IMR-90 (cell line): Measurements from ENCODE around the gene ACSS2. TPM values are rescaled to one million over a fixed set of nuclear protein-coding genes. Genes with fewer than 3 reads are reported as not detected.

Experiments
- ATAC-seq: fragments of 200-7000 bp; cut with Tn5 transposase; 2 replicates; pipeline ENCODE4 v1.9.1; 2020; ENCODE audit warnings: low read depth, mild to moderate bottlenecking, moderate library complexity
- BruUV-seq: library from RNA; stranded (reverse); fragments of 400-500 nt; replicated peaks from 2 replicates; lab custom pipeline; 2021; lab: Mats Ljungman, UMichigan
- CTCF ChIA-PET: fragments of 300-600 bp; formaldehyde crosslinking; extraction: SDS; loops from one replicate; lab custom pipeline; 2021; ENCODE audit warnings: antibody characterized with exemption; lab: Yijun Ruan, JAX
- POLR2A ChIA-PET: fragments of 300-600 bp; sonication (Branson Sonifier 250); formaldehyde crosslinking; loops from one replicate; lab custom pipeline; 2022; ENCODE audit warnings: antibody characterized with exemption; ENCODE audit not compliant: unreplicated experiment; lab: Charles Lee
- DNase-seq: peaks from one replicate; pipeline ENCODE4 v3.0.0; 2013
- H2AFZ ChIP-seq: replicated peaks from 2 replicates; pipeline ENCODE3; 2013; ENCODE audit warnings: low read length, mild to moderate bottlenecking; ENCODE audit not compliant: poor library complexity
- H2AK5ac ChIP-seq: 2 replicates; pipeline ENCODE4 v1.6.1; 2013; ENCODE audit warnings: low read depth, low read length, inconsistent platforms
- H2AK9ac ChIP-seq: replicated peaks from 2 replicates; pipeline ENCODE3; 2013; ENCODE audit warnings: mild to moderate bottlenecking, low read depth, low read length, moderate library complexity; ENCODE audit not compliant: poor library complexity
- H2BK120ac ChIP-seq: 2 replicates; pipeline ENCODE4 v1.6.1; 2013; ENCODE audit warnings: low read depth, low read length, inconsistent platforms
- H2BK15ac ChIP-seq: 3 replicates; pipeline ENCODE4 v1.6.1; 2013; ENCODE audit warnings: low read depth, low read length, inconsistent platforms
- H2BK20ac ChIP-seq: 2 replicates; pipeline ENCODE4 v1.6.1; 2013; ENCODE audit warnings: low read depth, mild to moderate bottlenecking, inconsistent platforms, low read length, moderate library complexity
- H2BK5ac ChIP-seq: 2 replicates; pipeline ENCODE4 v1.6.1; 2013; ENCODE audit warnings: mild to moderate bottlenecking, low read depth, low read length, inconsistent platforms; ENCODE audit not compliant: poor library complexity, severe bottlenecking
- H3K14ac ChIP-seq: replicated peaks from 2 replicates; pipeline ENCODE4 v1.6.1; 2013; ENCODE audit warnings: low read depth, low read length, inconsistent platforms
- H3K18ac ChIP-seq: 2 replicates; pipeline ENCODE4 v1.6.1; 2013; ENCODE audit warnings: low read depth, low read length, control low read depth
- H3K23ac ChIP-seq: 2 replicates; pipeline ENCODE4 v1.6.1; 2013; ENCODE audit warnings: low read depth, low read length, inconsistent platforms
- H3K27ac ChIP-seq: 2 replicates; pipeline ENCODE4 v1.5.1; 2013; ENCODE audit warnings: mild to moderate bottlenecking, control low read depth, low read length; ENCODE audit not compliant: insufficient read depth
- H3K27me3 ChIP-seq: 2 replicates; pipeline ENCODE4 v1.6.1; 2013; ENCODE audit warnings: low read length; ENCODE audit not compliant: control insufficient read depth, insufficient read depth
- H3K36me3 ChIP-seq: 2 replicates; pipeline ENCODE4 v1.6.1; 2013; ENCODE audit warnings: low read length, mixed read lengths; ENCODE audit not compliant: control insufficient read depth, insufficient read depth
- H3K4ac ChIP-seq: 2 replicates; pipeline ENCODE4 v1.6.1; 2013; ENCODE audit warnings: low read depth, low read length, inconsistent platforms
- H3K4me1 ChIP-seq: 2 replicates; pipeline ENCODE4 v1.6.1; 2013; ENCODE audit warnings: low read length, mixed read lengths; ENCODE audit not compliant: control insufficient read depth, insufficient read depth
- H3K4me2 ChIP-seq: 2 replicates; pipeline ENCODE4 v1.6.1; 2013; ENCODE audit warnings: low read depth, mild to moderate bottlenecking, control low read depth, low read length, moderate library complexity
- H3K4me3 ChIP-seq: 2 replicates; pipeline ENCODE4 v1.5.1; 2013; ENCODE audit warnings: low read depth, mild to moderate bottlenecking, control low read depth, low read length, moderate library complexity; ENCODE audit not compliant: insufficient read depth
- H3K56ac ChIP-seq: 2 replicates; pipeline ENCODE4 v1.6.1; 2013; ENCODE audit warnings: low read length, inconsistent platforms; ENCODE audit not compliant: insufficient read depth; ENCODE audit errors: extremely low read depth
- H3K79me1 ChIP-seq, 2 experiments: 2 replicates each; pipeline ENCODE4 v1.6.1; 2013; ENCODE audit warnings: low read length in 2 of 2, inconsistent platforms in 1 of 2, low read depth in 1 of 2
- H3K9ac ChIP-seq: 2 replicates; pipeline ENCODE4 v1.6.1; 2013; ENCODE audit warnings: low read depth, low read length, control low read depth
- H3K9me1 ChIP-seq: 2 replicates; pipeline ENCODE4 v1.6.1; 2013; ENCODE audit warnings: low read length, inconsistent platforms; ENCODE audit not compliant: insufficient read depth
- H3K9me3 ChIP-seq: 2 replicates; pipeline ENCODE4 v1.6.1; 2013; ENCODE audit warnings: low read length; ENCODE audit not compliant: control insufficient read depth, insufficient read depth
- H4K20me1 ChIP-seq: 2 replicates; pipeline ENCODE4 v1.6.1; 2013; ENCODE audit warnings: low read length, inconsistent platforms; ENCODE audit not compliant: insufficient read depth
- H4K5ac ChIP-seq: 2 replicates; pipeline ENCODE4 v1.6.1; 2013; ENCODE audit warnings: mild to moderate bottlenecking, low read depth, low read length, control low read depth
- H4K8ac ChIP-seq, 2 experiments: 2 replicates each; pipeline ENCODE4 v1.6.1; 2013; ENCODE audit warnings: low read depth in 2 of 2, low read length in 2 of 2, control low read depth in 1 of 2, inconsistent platforms in 1 of 2
- H4K91ac ChIP-seq: 2 replicates; pipeline ENCODE4 v1.6.1; 2013; ENCODE audit warnings: low read depth, low read length, inconsistent platforms; ENCODE audit not compliant: insufficient read depth
- BHLHE40 ChIP-seq: fragments of 150-350 bp; IDR thresholded peaks from 2 replicates; pipeline ENCODE4 v1.6.1; 2016; ENCODE audit warnings: mild to moderate bottlenecking, low read depth, low read length
- CEBPB ChIP-seq: IDR thresholded peaks from 2 replicates; pipeline ENCODE4 v1.6.1; 2012; ENCODE audit warnings: low read depth, low read length, improper control_type of control experiment
- MAZ ChIP-seq: IDR thresholded peaks from 2 replicates; pipeline ENCODE4 v1.6.1; 2012; ENCODE audit warnings: low read depth, mild to moderate bottlenecking, low read length, improper control_type of control experiment, moderate library complexity, borderline replicate concordance
- RAD21 ChIP-seq: IDR thresholded peaks from 2 replicates; pipeline ENCODE4 v1.6.1; 2012; ENCODE audit warnings: low read length, improper control_type of control experiment
- RCOR1 ChIP-seq: IDR thresholded peaks from 2 replicates; pipeline ENCODE4 v1.6.1; 2012; ENCODE audit warnings: mild to moderate bottlenecking, low read length, improper control_type of control experiment; ENCODE audit not compliant: insufficient replicate concordance
- SMC3 ChIP-seq: fragments of 150-350 bp; IDR thresholded peaks from 2 replicates; pipeline ENCODE4 v1.6.1; 2016; ENCODE audit warnings: low read depth, mild to moderate bottlenecking, antibody characterized with exemption, low read length, moderate library complexity
- WGBS, 2 experiments: methylation state at CpG; one replicate each; pipeline versions ENCODE4 v1.1.5 to v1.1.7; 2013; ENCODE audit warnings: missing lambda C conversion rate in 2 of 2; ENCODE audit not compliant: insufficient read length in 1 of 2; ENCODE audit errors: extremely low coverage in 2 of 2; 5-methylcytosine and 5-hydroxymethylcytosine counted together
- dilution Hi-C: fragments of 300-500 bp; cut with HindIII; formaldehyde crosslinking; loops from one replicate; pipeline ENCODE4 v1.14.3; 2018; ENCODE audit warnings: low sequenced_read_pairs; ENCODE audit not compliant: unreplicated experiment
- in situ Hi-C: fragments of 300-500 bp; cut with MboI; formaldehyde crosslinking; loops from 3 replicates; pipeline ENCODE4 v1.14.3; 2019; ENCODE audit warnings: low sequenced_read_pairs, inconsistent platforms, mixed read lengths
- intact Hi-C: fragments of 100-400 bp; cut with micrococcal nuclease; formaldehyde crosslinking; loops from 2 replicates; pipeline ENCODE4 v1.10.0; 2022
- polyA plus RNA-seq, 3 experiments: library from polyadenylated mRNA; depleted of rRNA; stranded (reverse); fragments of >200 nt; gene quantifications; 2 replicates each; pipeline ENCODE4 v1.2.3, GENCODE V29; 2012; ENCODE audit warnings: low replicate concordance in 1 of 3
- total RNA-seq: library from RNA; depleted of rRNA; stranded (reverse); fragments of >200 nt; gene quantifications from 2 replicates; pipeline ENCODE4 v1.2.3, GENCODE V29; 2012
- TF ChIP-seq, protein P1 (sequence below): conservative IDR thresholded peaks from 2 replicates; pipeline ENCODE4 v1.5.1; 2012; ENCODE audit warnings: mild to moderate bottlenecking, low read depth, low read length, improper control_type of control experiment

ACSS2 gene
- total and polyA plus RNA-seq, 2 of the 4 experiments (the other 2 are of a cell fraction) = 26.9 to 46.4 TPM

GRCh38 chr20:34872622-34873224 lies 3.7 kb upstream of the ACSS2 start, which contains the start of gene GGT7:
GGT7 (minus strand) TSS chr20:34872856; CDS start chr20:34872815, 41 bp downstream.
- Histone ChIP-seq H4K5ac (peak within 1 kb of the TSS; percentile 9), H3K79me1 (peaks cover 14 to 43% of the 10 kb centered on the region in 2 experiments), H3K9me3 (no peaks in the 10 kb centered on the region), H3K27ac (peak within 1 kb of the TSS; percentile 18; the same call in 1 of the 2 replicates), H3K9me1 (peaks cover 20% of the 10 kb centered on the region), H2BK15ac (no peak within 1 kb of the TSS; the same call in 2 of the 3 replicates), H4K20me1 (no peaks in the 10 kb centered on the region; the same call in 1 of the 2 replicates), H3K4ac (peak within 1 kb of the TSS; percentile 67), H4K91ac (peak within 1 kb of the TSS; percentile 40), H3K56ac (peak within 1 kb of the TSS; percentile 77), H3K18ac (peak within 1 kb of the TSS; percentile 34), H2BK20ac (peak within 1 kb of the TSS; percentile 12; the same call in 1 of the 2 replicates), H3K14ac (peak within 1 kb of the TSS; percentile 93), H3K4me2 (peak within 1 kb of the TSS; percentile 97), H2AK9ac (peak within 1 kb of the TSS; percentile 77), H3K23ac (peak within 1 kb of the TSS; percentile 74), H3K27me3 (no peaks in the 10 kb centered on the region), H2BK5ac (no peak within 1 kb of the TSS), H3K36me3 (no peaks in the 10 kb centered on the region), H3K9ac (peak within 1 kb of the TSS; percentile 85), H2AFZ (peak within 1 kb of the TSS; percentile 94), H4K8ac (peak within 1 kb of the TSS; percentile 46 to 74; a peak in 3 of 4 replicates), H2BK120ac (peak within 1 kb of the TSS; percentile 35), H3K4me1 (peaks cover 14% of the 10 kb centered on the region), H3K4me3 (peak within 1 kb of the TSS; percentile 62), H2AK5ac (peak within 1 kb of the TSS; percentile 58)
- dilution Hi-C loops (no loop called here), in situ Hi-C loops (loop anchor here (5.0 to 25.0 kb wide), 2 partner anchors 85 to 390 kb away; partner anchors contain the start of genes GSS and MYH7B), intact Hi-C loops (loop anchor here (5.0 to 10.0 kb wide), 4 partner anchors 130 to 402 kb away; partner anchors contain the start of gene MMP24OS)
- ATAC-seq (peak; percentile 59), DNase-seq (peak; percentile 69)
- TF ChIP-seq BHLHE40 (no peak), RCOR1 (no peak), RAD21 (peak; percentile 44), MAZ (peak; percentile 75; the same call in 1 of the 2 replicates), SMC3 (peak; percentile 46), CEBPB (no peak)
- TF ChIP-seq, protein P1, sequence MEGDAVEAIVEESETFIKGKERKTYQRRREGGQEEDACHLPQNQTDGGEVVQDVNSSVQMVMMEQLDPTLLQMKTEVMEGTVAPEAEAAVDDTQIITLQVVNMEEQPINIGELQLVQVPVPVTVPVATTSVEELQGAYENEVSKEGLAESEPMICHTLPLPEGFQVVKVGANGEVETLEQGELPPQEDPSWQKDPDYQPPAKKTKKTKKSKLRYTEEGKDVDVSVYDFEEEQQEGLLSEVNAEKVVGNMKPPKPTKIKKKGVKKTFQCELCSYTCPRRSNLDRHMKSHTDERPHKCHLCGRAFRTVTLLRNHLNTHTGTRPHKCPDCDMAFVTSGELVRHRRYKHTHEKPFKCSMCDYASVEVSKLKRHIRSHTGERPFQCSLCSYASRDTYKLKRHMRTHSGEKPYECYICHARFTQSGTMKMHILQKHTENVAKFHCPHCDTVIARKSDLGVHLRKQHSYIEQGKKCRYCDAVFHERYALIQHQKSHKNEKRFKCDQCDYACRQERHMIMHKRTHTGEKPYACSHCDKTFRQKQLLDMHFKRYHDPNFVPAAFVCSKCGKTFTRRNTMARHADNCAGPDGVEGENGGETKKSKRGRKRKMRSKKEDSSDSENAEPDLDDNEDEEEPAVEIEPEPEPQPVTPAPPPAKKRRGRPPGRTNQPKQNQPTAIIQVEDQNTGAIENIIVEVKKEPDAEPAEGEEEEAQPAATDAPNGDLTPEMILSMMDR = peak; percentile 67
- CTCF ChIA-PET = interaction anchor here (0.6 to 3.3 kb wide), 3 partner anchors 36 to 230 kb away, joined by 5 to 19 read pairs (median 9); partner anchors contain the start of genes GSS and MYH7B
- BruUV-seq = no TSS peak
- POLR2A ChIA-PET = no interaction called here
- 1% methylated on average over 37 of the region's 52 CpGs; no CpG with 5 or more reads in 1 of the 2 experiments for WGBS, 2 experiments
